Neural cell (in vitro differentiated cells): Measurements from ENCODE around the gene HCK. TPM values are rescaled to one million over a fixed set of nuclear protein-coding genes. Genes with fewer than 3 reads are reported as not detected.

Experiments used
- H2AFZ ChIP-seq: fragments of 200-600, 300-800 bp; sonication (generic), shearing (Covaris generic); 2 replicates; pipeline ENCODE4 v1.6.0; 2014; ENCODE audit warnings: low read depth, mild to moderate bottlenecking, antibody characterized with exemption, low read length, moderate library complexity
- H3F3A ChIP-seq: fragments of 200-600 bp; shearing (Covaris generic); 2 replicates; pipeline ENCODE4 v1.6.1; 2016; ENCODE audit warnings: mild to moderate bottlenecking, moderate library complexity, mixed read lengths, antibody characterized with exemption, low read length; ENCODE audit not compliant: insufficient read depth, poor library complexity, severe bottlenecking
- H3K27ac ChIP-seq: fragments of 200-600, 300-800 bp; sonication (generic), shearing (Covaris generic); 2 replicates; pipeline ENCODE4 v1.5.1; 2014; ENCODE audit warnings: mild to moderate bottlenecking, low read length, moderate library complexity
- H3K27me3 ChIP-seq: fragments of 300-800, 200-600 bp; sonication (generic), shearing (Covaris generic); 2 replicates; pipeline ENCODE4 v1.6.0; 2014; ENCODE audit warnings: mild to moderate bottlenecking, low read depth, low read length, moderate library complexity; ENCODE audit not compliant: insufficient read depth
- H3K36me3 ChIP-seq: fragments of 300-800, 200-600 bp; sonication (generic), shearing (Covaris generic); 2 replicates; pipeline ENCODE4 v1.5.1; 2014; ENCODE audit warnings: mild to moderate bottlenecking, antibody characterized with exemption, low read length, moderate library complexity; ENCODE audit not compliant: insufficient read depth
- H3K4me2 ChIP-seq: fragments of 300-800, 200-600 bp; sonication (generic), shearing (Covaris generic); 2 replicates; pipeline ENCODE4 v1.6.0; 2014; ENCODE audit warnings: mild to moderate bottlenecking, low read length
- H3K4me3 ChIP-seq: fragments of 300-800, 200-600 bp; sonication (generic), shearing (Covaris generic); 2 replicates; pipeline ENCODE4 v1.5.1; 2014; ENCODE audit warnings: mild to moderate bottlenecking, low read length, moderate library complexity
- H3K79me2 ChIP-seq: fragments of 200-600 bp; shearing (Covaris generic); replicated peaks from 2 replicates; pipeline ENCODE4 v1.6.0; 2014; ENCODE audit warnings: mild to moderate bottlenecking, low read length, moderate library complexity; ENCODE audit not compliant: insufficient read depth
- H3K9ac ChIP-seq: fragments of 300-800, 200-600 bp; sonication (generic), shearing (Covaris generic); 2 replicates; pipeline ENCODE4 v1.6.1; 2016; ENCODE audit warnings: mild to moderate bottlenecking, low read length, mixed read lengths
- H3K9me2 ChIP-seq: fragments of 200-600 bp; shearing (Covaris generic); 2 replicates; pipeline ENCODE4 v1.6.1; 2016; ENCODE audit warnings: mild to moderate bottlenecking, low read length, mixed read lengths; ENCODE audit not compliant: insufficient read depth
- H3K9me3 ChIP-seq: fragments of 200-600, 300-800 bp; sonication (generic), shearing (Covaris generic); 2 replicates; pipeline ENCODE4 v1.6.1; 2016; ENCODE audit warnings: mild to moderate bottlenecking, mixed run types, low read length, moderate library complexity, mixed read lengths
- H4K20me1 ChIP-seq: fragments of 200-600 bp; shearing (Covaris generic); 2 replicates; pipeline ENCODE4 v1.6.1; 2016; ENCODE audit warnings: mild to moderate bottlenecking, mixed run types; ENCODE audit not compliant: insufficient read depth
- EP300 ChIP-seq: fragments of 450-650 bp; conservative IDR thresholded peaks from 2 replicates; pipeline ENCODE4 v1.6.1; 2014; ENCODE audit warnings: antibody characterized with exemption, mild to moderate bottlenecking, moderate library complexity; ENCODE audit not compliant: poor library complexity, severe bottlenecking
- EZH2 ChIP-seq: fragments of 200-600, 300-800 bp; shearing (Covaris generic), sonication (generic); IDR thresholded peaks from 2 replicates; pipeline ENCODE4 v1.6.1; 2014; ENCODE audit warnings: antibody characterized with exemption, low read length, borderline replicate concordance, mild to moderate bottlenecking; ENCODE audit not compliant: insufficient read depth, poor library complexity, severe bottlenecking
- MXI1 ChIP-seq: fragments of 450-650 bp; conservative IDR thresholded peaks from 2 replicates; pipeline ENCODE4 v1.6.1; 2014; ENCODE audit warnings: antibody characterized with exemption, mild to moderate bottlenecking; ENCODE audit not compliant: poor library complexity, severe bottlenecking
- POLR2AphosphoS5 ChIP-seq: IDR thresholded peaks from 2 replicates; pipeline ENCODE4 v1.6.1; 2012
- RAD21 ChIP-seq: fragments of 450-650 bp; conservative IDR thresholded peaks from 2 replicates; pipeline ENCODE4 v1.6.1; 2014; ENCODE audit warnings: antibody characterized with exemption, mild to moderate bottlenecking, moderate library complexity
- REST ChIP-seq: IDR thresholded peaks from 2 replicates; pipeline ENCODE4 v1.6.1; 2012; ENCODE audit warnings: borderline replicate concordance
- SMC3 ChIP-seq: fragments of 450-650 bp; conservative IDR thresholded peaks from 2 replicates; pipeline ENCODE4 v1.6.1; 2014; ENCODE audit warnings: antibody characterized with exemption, mild to moderate bottlenecking, moderate library complexity; ENCODE audit not compliant: poor library complexity
- TAF1 ChIP-seq: IDR thresholded peaks from 2 replicates; pipeline ENCODE4 v1.6.1; 2012; ENCODE audit warnings: low read depth
- polyA plus RNA-seq: library from polyadenylated mRNA; depleted of rRNA; stranded (reverse); fragments of >200 nt; gene quantifications from 2 replicates; pipeline ENCODE4 v1.2.3, GENCODE V29; 2014
- TF ChIP-seq, protein P1 (sequence below): fragments of 450-650 bp; IDR thresholded peaks from 2 replicates; pipeline ENCODE4 v1.5.1; 2014; ENCODE audit warnings: antibody characterized with exemption, mild to moderate bottlenecking, moderate library complexity; ENCODE audit not compliant: poor library complexity, severe bottlenecking

HCK gene
- polyA plus RNA-seq, 1 donor from 2014 or later, result 0.58 TPM

DNA sequence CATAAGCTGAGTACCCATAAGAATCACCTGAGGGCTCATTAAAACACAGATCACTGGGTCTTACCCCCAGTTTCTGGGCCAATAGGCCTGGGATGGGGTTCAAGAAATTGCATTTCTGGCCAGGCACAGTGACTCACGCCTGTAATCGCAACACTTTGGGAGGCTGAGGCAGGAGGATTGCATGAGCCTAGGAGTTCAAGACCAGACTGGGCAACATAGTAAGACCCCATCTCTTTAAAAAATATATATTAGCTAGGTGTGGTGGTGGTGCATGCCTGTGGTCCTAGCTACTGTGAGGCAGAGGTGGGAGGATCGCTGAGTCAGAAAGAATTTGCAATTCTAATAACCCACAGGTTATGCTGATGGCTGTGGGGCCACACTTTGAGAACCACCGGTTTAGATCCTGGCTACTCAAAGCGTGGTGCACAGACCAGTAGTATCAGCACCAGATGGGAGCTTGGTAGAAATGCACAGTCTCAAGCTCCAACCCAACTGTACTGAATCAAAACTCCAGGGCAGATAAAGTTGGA is 39.8 kb upstream of the HCK start:
- H3K4me2 ChIP-seq, result no peak overlapping the region
- no peaks in the 10 kb centered on the region for H4K20me1 ChIP-seq
- H3K9ac ChIP-seq, result no peak overlapping the region
- H3K4me3 ChIP-seq, result no peak overlapping the region
- H3K27ac ChIP-seq, result no peak overlapping the region
- no peaks in the 10 kb centered on the region for H3K9me3 ChIP-seq
- TF ChIP-seq REST, result no peak
- TF ChIP-seq POLR2AphosphoS5, result no peak
- TF ChIP-seq RAD21, result no peak
- TF ChIP-seq EP300, result no peak
- TF ChIP-seq SMC3, result no peak
- no peak for TF ChIP-seq EZH2
- TF ChIP-seq, protein P1, sequence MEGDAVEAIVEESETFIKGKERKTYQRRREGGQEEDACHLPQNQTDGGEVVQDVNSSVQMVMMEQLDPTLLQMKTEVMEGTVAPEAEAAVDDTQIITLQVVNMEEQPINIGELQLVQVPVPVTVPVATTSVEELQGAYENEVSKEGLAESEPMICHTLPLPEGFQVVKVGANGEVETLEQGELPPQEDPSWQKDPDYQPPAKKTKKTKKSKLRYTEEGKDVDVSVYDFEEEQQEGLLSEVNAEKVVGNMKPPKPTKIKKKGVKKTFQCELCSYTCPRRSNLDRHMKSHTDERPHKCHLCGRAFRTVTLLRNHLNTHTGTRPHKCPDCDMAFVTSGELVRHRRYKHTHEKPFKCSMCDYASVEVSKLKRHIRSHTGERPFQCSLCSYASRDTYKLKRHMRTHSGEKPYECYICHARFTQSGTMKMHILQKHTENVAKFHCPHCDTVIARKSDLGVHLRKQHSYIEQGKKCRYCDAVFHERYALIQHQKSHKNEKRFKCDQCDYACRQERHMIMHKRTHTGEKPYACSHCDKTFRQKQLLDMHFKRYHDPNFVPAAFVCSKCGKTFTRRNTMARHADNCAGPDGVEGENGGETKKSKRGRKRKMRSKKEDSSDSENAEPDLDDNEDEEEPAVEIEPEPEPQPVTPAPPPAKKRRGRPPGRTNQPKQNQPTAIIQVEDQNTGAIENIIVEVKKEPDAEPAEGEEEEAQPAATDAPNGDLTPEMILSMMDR, result no peak
- H3K27me3 ChIP-seq, result peaks cover 3% of the 10 kb centered on the region
- H3K79me2 ChIP-seq, result no peaks in the 10 kb centered on the region
- no peaks in the 10 kb centered on the region for H3F3A ChIP-seq
- H3K36me3 ChIP-seq, result no peaks in the 10 kb centered on the region
- H3K9me2 ChIP-seq, result no peaks in the 10 kb centered on the region
- H2AFZ ChIP-seq, result no peak overlapping the region

- no peak overlapping the region for H3K27ac ChIP-seq
- peaks cover 12% of the 10 kb centered on the region for H3K27me3 ChIP-seq
- H3K9me2 ChIP-seq, result no peaks in the 10 kb centered on the region
- H3K9me3 ChIP-seq, result no peaks in the 10 kb centered on the region
- no peaks in the 10 kb centered on the region for H3K36me3 ChIP-seq
- H4K20me1 ChIP-seq, result no peaks in the 10 kb centered on the region
- no peak overlapping the region for H3K4me2 ChIP-seq
- no peaks in the 10 kb centered on the region for H3K79me2 ChIP-seq
- H3F3A ChIP-seq, result no peaks in the 10 kb centered on the region
- TF ChIP-seq, protein P1, result no peak
- TF ChIP-seq POLR2AphosphoS5, result no peak
- TF ChIP-seq EP300, result no peak
- no peak for TF ChIP-seq TAF1
- no peak for TF ChIP-seq EZH2
- no peak for TF ChIP-seq REST
- no peak for TF ChIP-seq SMC3
- TF ChIP-seq RAD21, result no peak
- TF ChIP-seq MXI1, result no peak
- H3K9ac ChIP-seq, result no peak overlapping the region
- no peak overlapping the region for H2AFZ ChIP-seq
- no peak overlapping the region for H3K4me3 ChIP-seq
Measured at GRCh38 chr20:32013326-32013725, 38.7 kb upstream of the HCK start.
